AG09309 (cell line): Measurements from ENCODE around the gene MRPS10.

Experiments
- DNase-seq: peaks from one replicate; pipeline ENCODE4 v3.0.0-alpha.2; 2010; ENCODE audit warnings: low read depth
- H3K4me3 ChIP-seq: 2 replicates; pipeline ENCODE4 v1.5.1; 2011; ENCODE audit warnings: mild to moderate bottlenecking, low read depth, low read length, moderate library complexity; ENCODE audit not compliant: control insufficient read depth
- TF ChIP-seq, protein P1 (sequence below): IDR thresholded peaks from 2 replicates; pipeline ENCODE4 v1.5.1; 2011; ENCODE audit warnings: mild to moderate bottlenecking, low read depth, low read length, inconsistent platforms; ENCODE audit not compliant: insufficient read depth, control insufficient read depth; ENCODE audit errors: missing control alignments

The MRPS10 gene

GRCh38 chr6:42241915-42242314, 24.3 kb upstream of the MRPS10 start:
- TF ChIP-seq, protein P1, sequence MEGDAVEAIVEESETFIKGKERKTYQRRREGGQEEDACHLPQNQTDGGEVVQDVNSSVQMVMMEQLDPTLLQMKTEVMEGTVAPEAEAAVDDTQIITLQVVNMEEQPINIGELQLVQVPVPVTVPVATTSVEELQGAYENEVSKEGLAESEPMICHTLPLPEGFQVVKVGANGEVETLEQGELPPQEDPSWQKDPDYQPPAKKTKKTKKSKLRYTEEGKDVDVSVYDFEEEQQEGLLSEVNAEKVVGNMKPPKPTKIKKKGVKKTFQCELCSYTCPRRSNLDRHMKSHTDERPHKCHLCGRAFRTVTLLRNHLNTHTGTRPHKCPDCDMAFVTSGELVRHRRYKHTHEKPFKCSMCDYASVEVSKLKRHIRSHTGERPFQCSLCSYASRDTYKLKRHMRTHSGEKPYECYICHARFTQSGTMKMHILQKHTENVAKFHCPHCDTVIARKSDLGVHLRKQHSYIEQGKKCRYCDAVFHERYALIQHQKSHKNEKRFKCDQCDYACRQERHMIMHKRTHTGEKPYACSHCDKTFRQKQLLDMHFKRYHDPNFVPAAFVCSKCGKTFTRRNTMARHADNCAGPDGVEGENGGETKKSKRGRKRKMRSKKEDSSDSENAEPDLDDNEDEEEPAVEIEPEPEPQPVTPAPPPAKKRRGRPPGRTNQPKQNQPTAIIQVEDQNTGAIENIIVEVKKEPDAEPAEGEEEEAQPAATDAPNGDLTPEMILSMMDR, result no peak
- DNase-seq, result no peak
- no peak overlapping the region for H3K4me3 ChIP-seq

DNA sequence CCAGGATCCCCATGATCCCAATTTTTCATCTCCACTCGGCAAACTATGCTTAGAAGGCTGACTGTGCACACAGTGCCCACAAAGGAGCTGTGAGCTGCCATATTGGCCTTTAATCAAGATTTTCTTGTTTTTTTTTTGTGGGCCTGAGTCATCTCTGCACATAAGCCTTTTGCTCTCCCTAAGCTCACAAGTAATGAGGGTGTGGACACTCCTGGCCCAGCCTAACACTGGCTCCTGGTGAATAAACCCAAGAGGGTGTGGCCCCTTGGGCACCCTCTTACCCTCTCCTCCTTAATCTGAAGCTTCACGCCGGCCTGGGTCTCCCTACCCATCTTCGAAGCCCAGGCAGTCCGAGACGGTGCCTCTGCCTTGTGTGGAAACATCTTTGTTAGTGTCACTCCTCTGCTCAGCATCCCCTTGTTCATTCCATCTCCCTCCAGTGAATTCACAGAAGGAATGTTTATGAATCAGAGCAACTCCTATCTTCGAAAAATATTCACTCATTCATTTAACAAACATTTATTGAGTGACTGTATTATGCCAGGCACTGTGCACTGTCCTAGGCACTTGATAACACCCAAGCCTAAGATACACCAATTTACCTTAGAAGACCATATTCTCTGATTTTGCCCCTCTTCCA, 22.2 kb upstream of the MRPS10 start:
- TF ChIP-seq, protein P1, result no peak
- DNase-seq, result no peak
- H3K4me3 ChIP-seq, result no peak overlapping the region

DNA sequence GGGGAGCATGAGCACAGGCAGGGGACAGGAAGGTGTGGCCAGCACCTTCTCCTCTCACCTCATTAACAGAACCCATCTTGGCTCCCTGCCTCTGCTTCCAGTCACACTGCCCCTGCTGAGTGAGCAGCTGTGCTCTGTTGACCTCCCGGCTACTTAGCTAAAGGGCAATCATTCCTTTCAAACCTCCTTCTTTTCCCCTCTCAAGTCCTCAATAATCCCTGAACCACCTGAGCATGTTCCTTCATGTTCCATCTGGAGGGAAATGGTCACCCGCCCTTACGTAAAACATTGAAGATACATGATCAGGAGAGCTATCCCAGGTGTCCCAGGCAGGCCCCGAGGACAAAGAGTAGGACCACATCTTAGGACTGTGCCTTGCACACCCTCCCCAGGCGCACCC, 21.7 kb upstream of the MRPS10 start:
- H3K4me3 ChIP-seq, result no peak overlapping the region
- no peak for DNase-seq
- TF ChIP-seq, protein P1, result no peak

DNA sequence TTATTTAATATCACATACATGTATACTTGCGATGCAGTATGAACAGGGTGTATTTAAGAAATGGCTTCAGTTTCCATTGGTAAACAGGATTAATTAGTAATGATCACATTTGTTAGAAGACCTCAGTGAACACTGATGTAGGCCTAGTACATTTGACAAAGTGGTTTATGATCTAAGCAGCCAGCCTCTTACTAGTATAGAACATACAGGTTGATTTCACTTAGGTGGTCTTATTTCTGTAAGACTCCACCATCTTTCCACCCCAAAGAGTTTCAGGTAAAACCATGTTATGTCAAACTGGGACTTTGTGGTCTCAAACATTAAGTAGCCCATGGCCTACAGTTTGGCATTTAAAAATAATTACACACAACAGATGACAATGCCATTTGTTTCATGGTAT, 20.2 kb upstream of the MRPS10 start:
- TF ChIP-seq, protein P1, result no peak
- DNase-seq, result no peak
- H3K4me3 ChIP-seq, result no peak overlapping the region

DNA sequence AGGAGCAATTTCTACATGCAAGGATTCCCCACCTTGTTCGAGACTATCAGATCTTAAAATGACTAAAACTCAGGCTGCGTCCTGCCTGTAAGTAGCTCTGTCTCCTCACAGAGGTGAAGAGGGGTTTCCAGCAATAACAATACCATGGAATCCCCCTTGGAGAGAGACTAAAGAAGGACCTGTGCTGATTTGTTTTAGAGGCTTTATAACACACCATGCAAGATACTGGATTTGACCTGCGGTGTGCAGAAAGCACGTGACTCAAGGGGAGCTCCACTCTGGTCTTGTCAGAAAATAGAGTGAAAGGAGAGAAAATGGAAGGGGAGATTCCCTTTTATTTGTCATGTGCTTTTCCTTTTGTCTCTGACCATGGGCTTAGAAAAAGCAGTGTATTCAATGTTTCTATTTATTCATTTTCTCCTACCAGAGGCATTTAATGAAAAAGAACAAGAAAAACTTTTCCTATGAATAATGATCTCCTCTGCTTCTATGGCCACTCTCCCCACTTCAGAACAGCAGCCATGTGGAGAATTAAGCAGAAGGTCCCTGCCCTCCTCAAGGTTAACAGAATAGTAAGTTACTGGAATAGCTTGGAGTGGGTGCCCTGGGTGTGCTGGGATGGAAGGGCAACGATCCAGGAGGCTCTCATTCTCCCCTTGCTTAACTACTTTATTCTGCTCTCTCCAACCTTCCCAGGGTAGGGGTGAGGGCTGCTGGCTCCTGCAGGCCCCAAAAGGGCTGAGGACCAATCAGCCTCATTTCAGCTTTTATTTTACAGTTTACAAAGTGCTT, 19.2 kb upstream of the MRPS10 start:
- no peak for DNase-seq
- H3K4me3 ChIP-seq, result no peak overlapping the region
- TF ChIP-seq, protein P1, result no peak

GRCh38 chr6:42236030-42236429, 18.4 kb upstream of the MRPS10 start:
- DNase-seq, result no peak
- H3K4me3 ChIP-seq, result no peak overlapping the region
- TF ChIP-seq, protein P1, result no peak
